WTC11 (cell line): ENCODE data around the gene FGF12.

Experiments
- ELF4 ChIP-seq: sonication (generic); formaldehyde crosslinking; IDR thresholded peaks from 2 replicates; pipeline ENCODE4 v1.8.1; 2022; ENCODE audit warnings: low read depth, mild to moderate bottlenecking, moderate library complexity, missing genetic modification reagents
- JUN ChIP-seq: sonication (generic); formaldehyde crosslinking; IDR thresholded peaks from 2 replicates; pipeline ENCODE4 v1.8.0; 2023; ENCODE audit warnings: mild to moderate bottlenecking, missing genetic modification reagents
- TF ChIP-seq, protein P1 (sequence below): fragments of 200-600 bp; IDR thresholded peaks from 2 replicates; pipeline ENCODE4 v1.8.0; 2022; ENCODE audit warnings: antibody characterized with exemption
- TF ChIP-seq, protein P2 (sequence below): sonication (generic); formaldehyde crosslinking; IDR thresholded peaks from 2 replicates; pipeline ENCODE4 v1.8.0; 2022; ENCODE audit warnings: mild to moderate bottlenecking, missing genetic modification reagents
- TF ChIP-seq, protein P3 (sequence below): sonication (generic); formaldehyde crosslinking; IDR thresholded peaks from 2 replicates; pipeline ENCODE4 v1.8.0; 2022; ENCODE audit warnings: mild to moderate bottlenecking, missing genetic modification reagents

DNA sequence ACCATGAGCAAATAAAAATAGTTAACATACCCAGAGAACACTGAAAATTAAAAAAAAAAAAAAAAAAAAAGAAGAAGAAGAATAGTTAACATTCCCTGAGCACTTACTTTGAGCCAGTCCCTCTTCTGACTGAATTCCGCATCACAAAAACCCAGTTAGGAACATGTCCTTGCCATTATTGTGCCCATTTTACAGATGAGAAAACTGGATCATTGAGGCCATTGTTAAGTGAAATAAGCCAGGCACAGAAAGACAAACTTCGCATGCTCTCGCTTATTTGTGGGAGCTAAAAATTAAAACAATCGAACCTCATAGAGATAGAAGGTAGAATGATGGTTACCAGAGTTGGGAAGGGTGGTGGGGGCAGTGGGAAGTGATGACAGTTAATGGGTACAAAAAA lies 119.5 kb downstream of the FGF12 start:
- TF ChIP-seq, protein P1, sequence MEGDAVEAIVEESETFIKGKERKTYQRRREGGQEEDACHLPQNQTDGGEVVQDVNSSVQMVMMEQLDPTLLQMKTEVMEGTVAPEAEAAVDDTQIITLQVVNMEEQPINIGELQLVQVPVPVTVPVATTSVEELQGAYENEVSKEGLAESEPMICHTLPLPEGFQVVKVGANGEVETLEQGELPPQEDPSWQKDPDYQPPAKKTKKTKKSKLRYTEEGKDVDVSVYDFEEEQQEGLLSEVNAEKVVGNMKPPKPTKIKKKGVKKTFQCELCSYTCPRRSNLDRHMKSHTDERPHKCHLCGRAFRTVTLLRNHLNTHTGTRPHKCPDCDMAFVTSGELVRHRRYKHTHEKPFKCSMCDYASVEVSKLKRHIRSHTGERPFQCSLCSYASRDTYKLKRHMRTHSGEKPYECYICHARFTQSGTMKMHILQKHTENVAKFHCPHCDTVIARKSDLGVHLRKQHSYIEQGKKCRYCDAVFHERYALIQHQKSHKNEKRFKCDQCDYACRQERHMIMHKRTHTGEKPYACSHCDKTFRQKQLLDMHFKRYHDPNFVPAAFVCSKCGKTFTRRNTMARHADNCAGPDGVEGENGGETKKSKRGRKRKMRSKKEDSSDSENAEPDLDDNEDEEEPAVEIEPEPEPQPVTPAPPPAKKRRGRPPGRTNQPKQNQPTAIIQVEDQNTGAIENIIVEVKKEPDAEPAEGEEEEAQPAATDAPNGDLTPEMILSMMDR = no peak
- no peak for TF ChIP-seq ELF4
- TF ChIP-seq JUN (CRISPR knock-in tag) = no peak
- TF ChIP-seq, protein P2, sequence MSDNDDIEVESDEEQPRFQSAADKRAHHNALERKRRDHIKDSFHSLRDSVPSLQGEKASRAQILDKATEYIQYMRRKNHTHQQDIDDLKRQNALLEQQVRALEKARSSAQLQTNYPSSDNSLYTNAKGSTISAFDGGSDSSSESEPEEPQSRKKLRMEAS = no peak
- TF ChIP-seq, protein P3, sequence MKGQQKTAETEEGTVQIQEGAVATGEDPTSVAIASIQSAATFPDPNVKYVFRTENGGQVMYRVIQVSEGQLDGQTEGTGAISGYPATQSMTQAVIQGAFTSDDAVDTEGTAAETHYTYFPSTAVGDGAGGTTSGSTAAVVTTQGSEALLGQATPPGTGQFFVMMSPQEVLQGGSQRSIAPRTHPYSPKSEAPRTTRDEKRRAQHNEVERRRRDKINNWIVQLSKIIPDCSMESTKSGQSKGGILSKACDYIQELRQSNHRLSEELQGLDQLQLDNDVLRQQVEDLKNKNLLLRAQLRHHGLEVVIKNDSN (CRISPR knock-in tag) = no peak
